Measurements from ENCODE around the gene WDR36. TPM values are rescaled to one million over a fixed set of nuclear protein-coding genes. Genes with fewer than 3 reads are reported as not detected.

Gene WDR36
- total RNA-seq, 1 experiment from 2014 or later, result 53.6 TPM

- Histone ChIP-seq H3K9me2 (ENCODE audit: insufficient read depth) (no peaks in the 10 kb centered on the region), H3K79me2 (ENCODE audit: insufficient read depth, low read length) (no peaks in the 10 kb centered on the region), H4K20me1 (ENCODE audit: insufficient read depth) (no peaks in the 10 kb centered on the region), H3K9me3 (ENCODE audit: control insufficient read depth in 1 of 2, insufficient read depth in 1 of 2, low read depth in 1 of 2, low read length in 2 of 2) (no peaks in the 10 kb centered on the region), H3K4me1 (ENCODE audit: control insufficient read depth in 1 of 2, insufficient read depth in 2 of 2, low read length in 2 of 2) (peaks cover 6 to 12% of the 10 kb centered on the region in 2 experiments; a peak in 2 of 4 replicates), H2AFZ (ENCODE audit: low read depth, low read length, poor library complexity, severe bottlenecking) (peak overlapping the region; percentile 94), H3K27ac (ENCODE audit: low read depth, low read length) (no peak overlapping the region), H3K9ac (ENCODE audit: low read length) (no peak overlapping the region), H3K27me3 (ENCODE audit: insufficient read depth, low read length) (peaks cover 34% of the 10 kb centered on the region), H3K4me2 (ENCODE audit: low read length) (peak overlapping the region; percentile 76), H3K4me3 (replicated peaks in 1 of 2; ENCODE audit: low read depth in 1 of 2, low read length in 2 of 2) (peak overlapping the region; percentile 47 to 55), H3K36me3 (ENCODE audit: control insufficient read depth in 1 of 2, insufficient read depth in 2 of 2, low read length in 2 of 2) (no peaks in the 10 kb centered on the region)
- no TSS peak for BruUV-seq (replicated peaks)
- RAD21 ChIA-PET (ENCODE audit: low non-redundant PET in 1 of 2, low total read pairs in 2 of 2, uncharacterized antibody in 2 of 2, unreplicated experiment in 2 of 2), result no interaction called here
- peak; percentile 87 for ATAC-seq
- TF ChIP-seq CTCF (IDR thresholded peaks at IDR 0.05 in 2 of 3, conservative IDR thresholded peaks at IDR 0.05 in 1 of 3; ENCODE audit: borderline replicate concordance in 1 of 3, insufficient read depth in 1 of 3, low read depth in 2 of 3, low read length in 2 of 3), result peak in 1 of 3 experiments; percentile 7; a peak in 1 of 6 replicates
- TF ChIP-seq SRF (IDR thresholded peaks at IDR 0.05; ENCODE audit: low read depth), result no peak
- no peak for TF ChIP-seq RAD21 (IDR thresholded peaks at IDR 0.05; ENCODE audit: low read depth)
- peak; percentile 78 for TF ChIP-seq EGR1 (IDR thresholded peaks at IDR 0.05; ENCODE audit: low read depth)
- TF ChIP-seq POLR2AphosphoS5 (IDR thresholded peaks at IDR 0.05; ENCODE audit: low read depth, low read length), result peak; percentile 42; the same call in 1 of the 2 replicates
- CTCF ChIA-PET, result no interaction called here
- POLR2A ChIA-PET, result no interaction called here
- intact Hi-C loops (cut with micrococcal nuclease), result no loop called here
- DNase-seq (ENCODE audit: low read depth, low spot score), result peak; percentile 19
Measured at GRCh38 chr5:111072949-111073682, 19.0 kb upstream of the WDR36 start.

- no TSS peak for BruUV-seq (replicated peaks)
- intact Hi-C loops (cut with micrococcal nuclease), result no loop called here
- peaks cover 6 to 12% of the 10 kb centered on the region in 2 experiments; a peak in 2 of 4 replicates for H3K4me1 ChIP-seq (ENCODE audit: control insufficient read depth in 1 of 2, insufficient read depth in 2 of 2, low read length in 2 of 2)
- no peaks in the 10 kb centered on the region for H3K9me3 ChIP-seq (ENCODE audit: control insufficient read depth in 1 of 2, insufficient read depth in 1 of 2, low read depth in 1 of 2, low read length in 2 of 2)
- H3K4me2 ChIP-seq (ENCODE audit: low read length), result no peak overlapping the region
- no peak overlapping the region for H2AFZ ChIP-seq (ENCODE audit: low read depth, low read length, poor library complexity, severe bottlenecking)
- H3K36me3 ChIP-seq (ENCODE audit: control insufficient read depth in 1 of 2, insufficient read depth in 2 of 2, low read length in 2 of 2), result no peaks in the 10 kb centered on the region
- DNase-seq (ENCODE audit: low read depth, low spot score) (no peak), ATAC-seq (no peak)
- no peak overlapping the region for H3K27ac ChIP-seq (ENCODE audit: low read depth, low read length)
- H3K79me2 ChIP-seq (ENCODE audit: insufficient read depth, low read length), result no peaks in the 10 kb centered on the region
- TF ChIP-seq ZFX (IDR thresholded peaks at IDR 0.05), result no peak
- TF ChIP-seq EZH2 (IDR thresholded peaks at IDR 0.05), result no peak
- TF ChIP-seq SRF (IDR thresholded peaks at IDR 0.05; ENCODE audit: low read depth), result no peak
- no peak for TF ChIP-seq YY1 (IDR thresholded peaks at IDR 0.05; ENCODE audit: extremely low read depth, insufficient replicate concordance, low read depth, low read length)
- no peaks in the 10 kb centered on the region for H4K20me1 ChIP-seq (ENCODE audit: insufficient read depth)
- ChIA-PET RAD21 (ENCODE audit: low non-redundant PET in 1 of 2, low total read pairs in 2 of 2, uncharacterized antibody in 2 of 2, unreplicated experiment in 2 of 2) (no interaction called here), CTCF (no interaction called here), POLR2A (no interaction called here)
- peaks cover 23% of the 10 kb centered on the region; the same call in 1 of the 2 replicates for H3K27me3 ChIP-seq (ENCODE audit: insufficient read depth, low read length)
- no peaks in the 10 kb centered on the region for H3K9me2 ChIP-seq (ENCODE audit: insufficient read depth)
- no peak overlapping the region for H3K9ac ChIP-seq (ENCODE audit: low read length)
- no peak overlapping the region for H3K4me3 ChIP-seq (replicated peaks in 1 of 2; ENCODE audit: low read depth in 1 of 2, low read length in 2 of 2)
Measured at GRCh38 chr5:111074244-111074643, 17.9 kb upstream of the WDR36 start.
